ENCODE results near the gene HNRNPCL2. TPM values are rescaled to one million over a fixed set of nuclear protein-coding genes. Genes with fewer than 3 reads are reported as not detected.
"Not testable (repeated sequence)": the region's sequence is repeated elsewhere in the genome, so short reads cannot be mapped to it uniquely, and the experiment has no call there.

The HNRNPCL2 gene
- total RNA-seq, result not detected

DNA sequence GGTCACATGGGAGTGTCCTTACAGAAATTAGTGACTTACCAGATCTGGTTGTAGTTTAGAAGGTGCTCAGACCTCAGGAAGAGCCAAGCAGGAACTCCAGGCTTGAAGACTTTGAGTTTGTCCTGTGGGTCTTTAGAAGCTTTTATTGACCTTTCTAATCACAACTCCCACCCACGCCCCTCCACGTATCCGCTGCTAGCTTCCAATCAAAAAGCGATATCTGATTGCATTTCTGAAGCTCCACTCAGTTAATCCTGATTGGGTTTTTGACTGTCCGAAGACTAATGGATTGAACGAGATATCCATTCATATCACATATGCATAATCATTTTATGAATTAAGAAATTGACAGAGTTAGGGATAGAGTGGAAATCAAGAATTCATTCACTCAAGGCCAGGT, at the start of gene HNRNPCL2:
HNRNPCL2 (minus strand) TSS at position 101 of the 400 bp plus-strand sequence. CDS start 454 bp downstream, outside the sequence.
- DNase-seq, result not testable (repeated sequence)

DNA sequence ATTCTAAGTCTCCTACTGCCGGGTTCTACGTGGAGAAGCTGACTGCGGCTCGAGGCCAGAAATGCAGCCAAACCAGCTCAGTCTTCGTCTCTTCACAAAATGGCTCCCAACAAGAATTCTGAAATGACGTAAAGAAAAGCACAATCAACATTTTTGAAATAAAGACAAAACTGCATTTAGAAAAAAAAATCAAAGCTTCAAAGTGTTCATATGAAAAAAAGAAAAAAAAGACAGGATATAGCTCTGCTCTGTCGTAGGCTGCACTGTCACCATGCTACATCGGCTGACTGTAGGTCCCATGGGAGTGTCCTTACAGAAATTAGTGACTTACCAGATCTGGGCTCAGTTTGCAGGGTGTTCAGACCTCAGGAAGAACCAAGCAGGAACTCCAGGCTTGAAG, 48.9 kb upstream of the HNRNPCL2 start, which contains the start of gene HNRNPCL4:
HNRNPCL4 (minus strand) TSS at position 101 of the 400 bp plus-strand sequence. CDS start 164 bp downstream, outside the sequence.
- DNase-seq, result not testable (repeated sequence)

DNA sequence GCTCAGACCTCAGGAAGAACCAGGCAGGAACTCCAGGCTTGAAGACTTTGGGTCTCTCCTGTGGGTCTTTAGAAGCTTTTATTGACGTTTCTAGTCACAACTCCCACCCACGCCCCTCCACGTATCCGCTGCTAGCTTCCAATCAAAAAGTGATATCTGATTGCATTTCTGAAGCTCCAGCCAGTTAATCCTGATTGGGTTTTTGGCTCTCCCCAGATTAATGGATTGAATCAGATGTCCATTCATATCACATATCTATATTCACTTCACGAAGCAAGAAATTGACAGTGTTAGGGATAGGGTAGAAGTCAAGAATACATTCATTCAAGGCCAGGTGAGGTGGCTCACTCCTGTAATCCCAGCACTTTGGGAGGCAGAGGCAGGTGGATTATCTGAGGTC, 39.3 kb upstream of the HNRNPCL2 start, which contains the start of gene PRAMEF26:
PRAMEF26 (minus strand) TSS at position 101 of the 400 bp plus-strand sequence. CDS start 2,914 bp downstream, outside the sequence.
- not testable (repeated sequence) for DNase-seq

DNA sequence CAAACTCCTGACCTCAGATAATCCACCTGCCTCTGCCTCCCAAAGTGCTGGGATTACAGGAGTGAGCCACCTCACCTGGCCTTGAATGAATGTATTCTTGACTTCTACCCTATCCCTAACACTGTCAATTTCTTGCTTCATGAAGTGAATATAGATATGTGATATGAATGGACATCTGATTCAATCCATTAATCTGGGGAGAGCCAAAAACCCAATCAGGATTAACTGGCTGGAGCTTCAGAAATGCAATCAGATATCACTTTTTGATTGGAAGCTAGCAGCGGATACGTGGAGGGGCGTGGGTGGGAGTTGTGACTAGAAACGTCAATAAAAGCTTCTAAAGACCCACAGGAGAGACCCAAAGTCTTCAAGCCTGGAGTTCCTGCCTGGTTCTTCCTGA, 46.2 kb downstream of the HNRNPCL2 start, which contains the start of gene PRAMEF25:
PRAMEF25 (plus strand) TSS at position 301 of the 400 bp plus-strand sequence. CDS start 2,920 bp downstream, outside the sequence.
- not testable (repeated sequence) for DNase-seq
